MM.1S (cell line): ENCODE measurements around the gene PRKG2.

Experiments used
- EZH2 ChIP-seq: fragments of 300-600 bp; sonication (generic); optimal IDR thresholded peaks from 2 replicates; pipeline ENCODE3; 2017; ENCODE audit warnings: low read depth, mild to moderate bottlenecking, antibody characterized with exemption, low read length, mixed read lengths
- EZH2phosphoT487 ChIP-seq: fragments of 300-600 bp; sonication (generic); IDR thresholded peaks from 2 replicates; pipeline ENCODE4 v1.6.1; 2018; ENCODE audit warnings: antibody characterized with exemption, low read length
- TF ChIP-seq, protein P1 (sequence below): fragments of 300-600 bp; sonication (generic); IDR thresholded peaks from 2 replicates; pipeline ENCODE4 v1.5.1; 2016; ENCODE audit warnings: antibody characterized with exemption, low read length, mixed read lengths

DNA sequence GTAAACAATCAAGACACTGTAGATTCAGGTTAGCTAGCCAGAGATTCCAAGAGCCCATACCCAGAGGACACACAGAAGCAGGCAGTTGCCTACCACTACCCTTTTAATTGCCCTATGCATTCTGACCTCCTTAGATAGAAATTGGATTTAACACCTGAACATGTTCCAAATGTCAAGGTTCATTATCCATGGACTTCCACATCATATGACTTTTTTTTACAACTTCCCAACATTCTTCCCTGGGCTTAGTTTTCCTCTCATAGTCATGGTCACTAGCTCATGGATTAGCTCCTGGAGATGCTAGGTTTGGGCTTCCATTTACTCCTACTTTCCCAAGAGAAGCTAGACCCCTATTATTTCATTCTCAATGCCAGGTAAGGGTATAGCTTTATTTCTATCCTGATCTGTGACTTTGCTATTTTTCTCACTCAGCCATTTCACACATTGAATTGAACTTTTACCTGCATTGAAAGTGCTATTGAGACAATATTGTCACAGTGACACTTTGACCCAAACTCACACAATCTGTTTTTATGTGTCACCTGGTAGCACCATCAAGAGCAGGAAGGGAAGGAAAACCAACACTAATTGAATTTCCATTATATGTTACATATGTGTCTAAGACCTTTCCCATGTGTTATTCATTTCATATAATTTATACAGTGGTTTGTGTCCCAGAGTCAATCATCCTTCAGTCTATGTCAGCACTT, 44.0 kb upstream of the PRKG2 start:
- TF ChIP-seq, protein P1, sequence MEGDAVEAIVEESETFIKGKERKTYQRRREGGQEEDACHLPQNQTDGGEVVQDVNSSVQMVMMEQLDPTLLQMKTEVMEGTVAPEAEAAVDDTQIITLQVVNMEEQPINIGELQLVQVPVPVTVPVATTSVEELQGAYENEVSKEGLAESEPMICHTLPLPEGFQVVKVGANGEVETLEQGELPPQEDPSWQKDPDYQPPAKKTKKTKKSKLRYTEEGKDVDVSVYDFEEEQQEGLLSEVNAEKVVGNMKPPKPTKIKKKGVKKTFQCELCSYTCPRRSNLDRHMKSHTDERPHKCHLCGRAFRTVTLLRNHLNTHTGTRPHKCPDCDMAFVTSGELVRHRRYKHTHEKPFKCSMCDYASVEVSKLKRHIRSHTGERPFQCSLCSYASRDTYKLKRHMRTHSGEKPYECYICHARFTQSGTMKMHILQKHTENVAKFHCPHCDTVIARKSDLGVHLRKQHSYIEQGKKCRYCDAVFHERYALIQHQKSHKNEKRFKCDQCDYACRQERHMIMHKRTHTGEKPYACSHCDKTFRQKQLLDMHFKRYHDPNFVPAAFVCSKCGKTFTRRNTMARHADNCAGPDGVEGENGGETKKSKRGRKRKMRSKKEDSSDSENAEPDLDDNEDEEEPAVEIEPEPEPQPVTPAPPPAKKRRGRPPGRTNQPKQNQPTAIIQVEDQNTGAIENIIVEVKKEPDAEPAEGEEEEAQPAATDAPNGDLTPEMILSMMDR = no peak
- TF ChIP-seq EZH2 (no peak), EZH2phosphoT487 (no peak)
